ENCODE results near the gene CLEC16A.

CLEC16A gene

GRCh38 chr16:11183951-11184350, 239.6 kb downstream of the CLEC16A start:
- no peak for DNase-seq

- DNase-seq, result no peak
Observed at GRCh38 chr16:11187522-11188023, 243.2 kb downstream of the CLEC16A start.

GRCh38 chr16:11188801-11189740, 244.7 kb downstream of the CLEC16A start:
- no peak for DNase-seq

GRCh38 chr16:11190588-11191560, 246.5 kb downstream of the CLEC16A start:
- no peak for DNase-seq

GRCh38 chr16:11191665-11192064, 247.3 kb downstream of the CLEC16A start:
- no peak for DNase-seq

- DNase-seq, result no peak
Observed at GRCh38 chr16:11193494-11193893, 249.1 kb downstream of the CLEC16A start.

GRCh38 chr16:11194913-11195312, 250.5 kb downstream of the CLEC16A start:
- DNase-seq, result no peak

GRCh38 chr16:11196286-11196828, 252.0 kb downstream of the CLEC16A start:
- DNase-seq, result no peak

GRCh38 chr16:11198375-11198774, 254.0 kb downstream of the CLEC16A start:
- DNase-seq, result no peak

- DNase-seq, result no peak
Observed at GRCh38 chr16:11198828-11199227, 254.5 kb downstream of the CLEC16A start.

- no peak for DNase-seq
Observed at GRCh38 chr16:11200592-11200991, 256.2 kb downstream of the CLEC16A start.

- DNase-seq, result no peak
Observed at GRCh38 chr16:11201498-11202259, 257.3 kb downstream of the CLEC16A start.

- DNase-seq, result no peak
Observed at GRCh38 chr16:11202260-11203091, 258.1 kb downstream of the CLEC16A start.

- no peak for DNase-seq
Observed at GRCh38 chr16:11203111-11203623, 258.8 kb downstream of the CLEC16A start.

- no peak for DNase-seq
Observed at GRCh38 chr16:11204513-11205047, 260.2 kb downstream of the CLEC16A start.

GRCh38 chr16:11205065-11205699, 260.8 kb downstream of the CLEC16A start:
- no peak for DNase-seq

GRCh38 chr16:11205754-11206581, 261.6 kb downstream of the CLEC16A start:
- DNase-seq, result no peak

- no peak for DNase-seq
Observed at GRCh38 chr16:11207646-11208045, 263.3 kb downstream of the CLEC16A start.

All from activated CD4-positive, alpha-beta T cell treated with anti-CD3 and anti-CD28 coated beads for 4 hours (primary cell).